GM08714 (cell line): ENCODE data around the gene HEG1.

Source experiments
- H3K4me3 ChIP-seq: fragments of 200-500 bp; sonication (Bioruptor generic); 2 replicates; pipeline ENCODE4 v1.5.1; 2014; ENCODE audit warnings: mild to moderate bottlenecking, low read length, inconsistent platforms
- ZNF274 ChIP-seq: IDR thresholded peaks from 2 replicates; pipeline ENCODE4 v1.6.1; 2012; ENCODE audit warnings: mild to moderate bottlenecking, low read depth, low read length

HEG1 gene

DNA sequence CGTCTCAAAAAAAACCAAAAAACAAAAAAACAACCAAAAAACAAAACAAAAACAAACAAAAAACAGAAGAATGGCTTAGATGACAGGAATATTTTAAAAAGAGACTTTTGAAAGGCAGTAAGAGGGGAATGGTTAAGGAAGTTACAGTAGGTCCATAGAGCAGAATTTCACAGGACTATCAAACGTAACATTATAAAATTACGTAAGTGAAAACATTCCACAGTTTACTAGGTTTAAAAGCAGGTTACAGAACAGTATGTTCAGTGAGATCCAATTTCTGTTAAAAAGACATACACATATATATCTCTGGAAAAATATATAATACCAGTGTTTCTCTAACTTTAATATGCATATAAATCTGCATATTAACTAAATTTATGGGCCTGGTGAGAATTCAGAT lies 71.0 kb downstream of the HEG1 start:
- TF ChIP-seq ZNF274 = no peak
- H3K4me3 ChIP-seq = no peak overlapping the region

DNA sequence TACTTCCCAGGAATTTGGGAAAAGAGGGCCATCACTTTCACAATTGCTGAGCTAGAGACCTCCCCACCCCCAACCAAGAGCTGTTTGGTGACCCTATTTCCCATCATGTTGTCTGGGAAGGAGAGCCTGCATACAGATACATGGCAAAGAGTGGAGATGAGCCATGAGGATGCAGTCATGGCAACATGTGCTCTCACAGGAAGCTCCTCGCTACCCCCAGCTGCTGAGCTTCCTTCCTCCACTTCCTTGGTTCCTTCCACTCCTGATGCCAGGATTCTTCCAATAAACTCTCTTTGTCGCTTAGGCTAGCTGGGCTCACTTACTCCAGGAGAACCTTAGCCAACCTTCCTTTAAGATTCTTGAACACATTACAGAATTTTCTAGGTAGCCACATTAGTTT lies 72.9 kb downstream of the HEG1 start:
- no peak for TF ChIP-seq ZNF274
- H3K4me3 ChIP-seq = no peak overlapping the region

DNA sequence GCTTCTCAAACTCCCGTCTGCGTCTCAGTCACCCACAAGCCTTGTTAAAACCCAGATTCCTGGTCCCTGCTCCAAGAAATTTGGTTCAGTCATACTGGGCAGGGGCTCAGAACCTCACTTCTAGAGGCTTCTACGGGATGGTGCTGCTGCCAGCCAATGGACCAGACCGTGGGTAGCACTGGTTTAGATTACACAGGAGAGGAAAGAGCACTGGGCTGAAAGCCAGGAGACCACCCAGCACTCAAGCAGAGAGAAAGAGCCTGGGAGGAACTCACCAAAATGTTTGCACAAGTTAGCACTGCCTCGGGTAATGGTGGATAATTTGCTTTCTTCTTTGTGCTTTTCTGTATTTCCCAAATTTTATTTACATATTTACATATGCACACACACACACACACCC lies 74.3 kb downstream of the HEG1 start:
- no peak for TF ChIP-seq ZNF274
- no peak overlapping the region for H3K4me3 ChIP-seq

DNA sequence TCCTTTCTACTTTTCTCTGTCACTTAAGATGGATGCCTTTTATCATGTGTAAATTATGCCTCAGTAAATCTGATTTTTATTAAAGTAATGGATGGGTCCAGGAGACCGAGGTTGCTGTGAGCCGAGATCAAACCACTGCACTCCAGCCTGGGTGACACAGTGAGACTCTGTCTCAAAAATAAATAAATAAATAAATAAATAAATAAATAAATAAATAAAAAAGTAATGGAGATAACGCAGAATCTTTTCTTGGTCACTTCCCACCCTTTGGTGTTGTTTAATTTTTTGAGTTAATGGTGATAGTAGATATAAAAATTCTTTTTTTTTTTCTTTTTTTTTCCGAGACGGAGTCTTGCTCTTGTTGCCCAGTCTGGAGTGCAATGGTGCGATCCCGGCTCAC lies 77.2 kb downstream of the HEG1 start:
- TF ChIP-seq ZNF274 = no peak
- no peak overlapping the region for H3K4me3 ChIP-seq

DNA sequence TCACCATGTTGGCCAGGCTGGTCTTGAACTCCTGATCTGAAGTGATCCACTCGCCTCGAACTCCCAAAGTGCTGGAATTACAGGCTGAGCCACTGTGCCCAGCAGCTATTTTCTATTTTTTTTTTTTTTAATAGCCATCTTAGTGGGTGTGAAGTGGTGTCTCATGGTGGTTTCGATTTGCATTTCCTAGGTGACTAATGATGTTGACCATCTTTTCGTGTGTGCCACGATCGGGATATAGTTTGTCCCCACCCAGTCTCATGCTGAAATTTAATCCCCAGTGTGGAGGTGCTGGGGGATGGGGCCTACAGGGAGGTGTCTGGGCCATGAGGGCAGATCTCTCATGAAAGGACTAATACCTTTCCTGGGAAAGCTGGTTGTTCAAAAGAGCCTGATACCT lies 79.4 kb downstream of the HEG1 start:
- no peak for TF ChIP-seq ZNF274
- H3K4me3 ChIP-seq = no peak overlapping the region

DNA sequence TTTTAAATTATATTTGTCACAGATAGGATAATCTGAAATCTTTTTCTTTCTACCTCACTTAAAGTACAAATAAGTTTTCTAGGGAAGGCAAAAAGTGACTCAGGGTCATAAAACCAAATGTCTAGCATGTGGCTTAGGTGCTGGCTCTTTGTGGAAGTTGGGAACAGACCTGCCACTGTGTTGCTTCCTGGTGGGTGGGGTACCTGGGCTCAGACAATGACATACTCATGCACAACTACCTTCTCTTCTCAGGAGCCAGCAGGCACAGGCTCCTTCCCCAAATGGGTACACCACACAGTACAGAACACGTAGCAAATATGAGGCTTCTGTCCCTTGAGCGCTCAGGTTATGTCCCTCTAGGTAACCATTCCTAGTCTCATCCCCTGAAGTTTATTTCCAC lies 81.1 kb downstream of the HEG1 start:
- no peak for TF ChIP-seq ZNF274
- no peak overlapping the region for H3K4me3 ChIP-seq

DNA sequence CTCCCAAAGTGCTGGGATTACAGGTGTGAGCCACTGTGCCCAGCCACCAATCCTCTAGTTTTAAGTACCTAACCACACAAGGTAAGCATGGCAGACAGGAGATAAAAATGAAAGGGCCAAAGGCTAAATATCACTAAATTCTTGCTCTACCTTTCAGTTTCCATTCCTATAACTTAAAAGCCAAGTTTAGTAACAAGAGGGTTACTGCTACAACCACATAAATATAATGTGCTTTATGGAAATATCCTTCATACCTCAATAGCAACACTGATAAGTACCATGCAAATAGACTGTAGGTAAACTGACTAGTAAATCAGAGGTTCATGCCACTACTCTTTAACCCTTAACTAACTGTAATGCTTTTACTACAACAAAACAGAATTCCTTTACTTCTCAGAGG lies 82.5 kb downstream of the HEG1 start:
- TF ChIP-seq ZNF274 = no peak
- no peak overlapping the region for H3K4me3 ChIP-seq

DNA sequence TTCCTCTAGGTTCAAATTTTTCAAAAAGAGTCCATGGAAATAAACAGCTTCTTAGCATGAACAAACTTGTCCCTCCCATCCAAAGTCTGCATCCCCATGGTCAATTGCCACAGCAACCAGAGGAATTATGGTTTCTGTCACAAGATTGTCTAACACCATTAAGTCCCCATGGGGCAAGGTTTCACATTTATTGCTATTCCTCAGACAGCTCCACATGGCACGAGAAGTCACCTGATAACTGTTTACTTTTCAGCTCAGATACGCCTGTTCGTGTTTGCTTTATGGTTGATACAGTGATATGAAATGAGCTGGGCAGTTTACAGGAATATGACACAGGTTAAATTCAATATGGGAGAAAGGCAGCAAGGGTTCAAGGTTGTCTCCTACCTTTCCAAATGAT lies 83.3 kb downstream of the HEG1 start:
- TF ChIP-seq ZNF274 = no peak
- no peak overlapping the region for H3K4me3 ChIP-seq

DNA sequence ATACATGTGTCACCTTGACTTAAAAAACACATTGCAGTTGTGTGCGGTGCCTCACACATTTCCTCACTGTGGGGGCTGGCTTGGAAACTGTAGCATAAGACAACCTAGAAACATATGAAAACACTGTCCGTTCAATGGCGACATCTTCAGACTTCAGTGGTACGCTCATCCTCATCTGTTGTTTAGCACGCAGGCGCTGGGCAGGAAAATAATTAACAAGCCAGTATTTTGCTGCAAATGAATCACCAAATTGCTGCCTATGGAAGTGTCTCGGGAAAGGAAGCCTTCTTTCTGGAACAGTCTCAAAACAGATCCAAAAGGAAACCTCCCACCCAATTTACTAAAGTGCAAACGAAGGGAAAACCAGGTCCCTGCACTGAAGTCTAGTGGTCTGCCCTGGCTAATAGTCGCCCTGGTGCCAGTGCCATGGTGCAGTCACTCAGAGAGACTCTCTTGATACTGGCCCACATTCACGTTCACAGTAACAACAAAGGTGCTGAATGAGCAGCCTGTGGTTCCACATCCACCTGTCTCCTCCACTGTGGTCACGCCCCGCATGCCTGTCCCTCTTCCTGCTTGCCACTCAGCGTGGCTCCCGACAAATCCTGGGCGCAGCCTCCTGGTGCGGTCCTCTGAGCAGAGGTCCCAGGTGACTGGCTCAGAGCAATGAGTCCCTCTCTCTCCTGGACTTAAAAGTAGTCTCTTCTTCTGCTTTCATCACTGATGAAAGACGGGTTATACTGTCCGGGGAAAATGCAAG lies 85.7 kb downstream of the HEG1 start:
- no peak for TF ChIP-seq ZNF274
- H3K4me3 ChIP-seq = no peak overlapping the region

DNA sequence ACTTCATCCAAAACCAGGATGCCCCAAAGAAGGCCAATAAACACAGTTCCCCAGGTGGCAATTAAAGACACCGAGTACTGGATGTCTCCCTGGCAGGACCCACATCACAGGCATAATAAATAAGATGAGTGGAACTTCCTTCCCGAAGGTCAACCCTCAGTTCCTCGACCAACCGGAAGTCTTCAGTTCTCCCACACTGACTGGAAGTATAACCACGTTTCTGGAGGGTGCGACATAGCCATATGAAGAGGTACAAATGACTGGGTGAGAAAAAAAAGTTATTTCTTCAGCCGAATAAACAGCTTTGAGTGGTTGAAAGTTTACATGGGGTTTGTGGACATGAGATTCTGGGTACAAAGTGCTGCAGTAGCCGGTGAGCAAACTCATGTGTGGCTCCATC lies 86.6 kb downstream of the HEG1 start:
- TF ChIP-seq ZNF274 = no peak

DNA sequence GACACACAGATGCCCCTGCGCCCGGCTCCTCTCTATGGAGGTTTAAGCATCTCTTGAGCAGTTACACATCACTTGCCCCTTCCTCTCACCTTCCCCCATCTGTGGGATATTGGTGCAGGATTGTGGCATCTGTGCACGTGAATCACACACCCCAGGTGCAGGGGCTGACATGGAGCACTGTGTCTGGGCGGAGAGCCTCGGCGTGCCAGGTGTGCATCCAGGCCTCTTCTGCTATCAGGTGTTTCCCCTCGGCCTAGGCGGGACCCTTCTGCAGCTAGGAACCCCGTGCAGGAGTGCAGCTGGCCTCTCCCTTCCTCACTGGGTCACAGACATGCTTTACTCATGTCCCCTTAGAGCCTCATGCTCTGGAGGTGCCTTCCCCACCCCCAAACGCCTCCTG lies 87.8 kb downstream of the HEG1 start:
- TF ChIP-seq ZNF274 = no peak
- no peak overlapping the region for H3K4me3 ChIP-seq

More for the DNA sequence above, 86.6 kb downstream of the HEG1 start:
- H3K4me3 ChIP-seq = no peak overlapping the region

DNA sequence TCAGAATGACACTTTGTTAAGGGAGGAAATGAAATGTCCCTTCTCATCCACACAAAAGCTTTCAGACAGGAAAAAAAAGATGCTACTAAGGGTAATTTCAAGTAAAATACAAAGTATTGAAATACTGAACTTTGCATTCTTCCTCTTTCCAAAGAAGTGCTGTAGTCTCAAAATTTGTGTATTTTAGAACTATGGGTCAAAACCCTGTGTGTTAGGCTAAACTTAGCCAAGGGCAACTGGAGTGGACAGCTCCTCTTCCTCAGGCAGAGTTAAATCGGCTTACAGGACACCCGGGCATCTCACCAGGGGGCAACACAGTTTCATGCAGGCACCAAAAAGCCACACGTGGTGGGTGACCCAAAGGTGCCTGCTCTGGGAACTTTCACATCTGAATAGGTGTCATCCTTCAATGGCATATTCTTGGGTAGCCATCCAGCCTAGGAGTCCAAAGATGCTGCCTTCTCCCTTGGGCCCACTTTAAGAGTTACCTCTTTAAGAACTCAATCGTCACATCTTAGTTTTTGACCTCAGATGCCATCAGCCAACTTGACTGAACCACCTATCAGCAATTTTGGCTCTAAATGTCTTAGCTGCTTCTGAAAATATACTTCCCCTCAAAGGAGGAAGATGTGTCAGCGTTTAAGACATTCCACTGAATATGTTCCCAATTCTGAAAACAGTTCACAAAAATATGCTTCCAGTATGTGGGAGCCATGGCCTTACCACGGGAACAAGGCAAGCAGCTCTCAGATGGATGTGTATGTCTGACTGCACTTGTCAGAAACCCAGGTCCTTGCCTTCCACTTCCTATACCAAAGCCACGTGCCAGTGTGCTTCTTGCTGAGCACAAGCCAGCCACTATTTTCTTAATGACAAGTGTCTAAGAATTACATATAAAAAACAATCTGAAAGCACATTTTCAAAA lies 89.0 kb downstream of the HEG1 start:
- no peak for TF ChIP-seq ZNF274
- H3K4me3 ChIP-seq = no peak overlapping the region

DNA sequence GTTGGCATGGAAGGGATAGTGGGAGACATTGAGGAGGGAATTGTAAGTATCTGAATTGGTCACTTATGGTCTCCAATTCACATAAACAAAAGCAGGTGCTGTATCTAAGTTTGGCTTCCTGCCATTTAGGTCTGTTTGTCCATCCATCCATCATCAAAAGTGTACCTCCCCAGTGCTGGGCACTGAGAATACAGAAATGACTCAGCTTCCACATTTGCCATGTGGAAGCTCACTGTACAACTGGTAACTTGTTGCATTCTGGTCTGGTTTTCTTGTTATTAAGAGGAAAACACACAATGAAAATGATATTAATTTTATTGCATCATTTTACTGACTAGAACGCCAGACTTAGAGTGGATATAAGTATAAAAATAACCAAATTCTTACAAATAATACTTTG lies 90.4 kb downstream of the HEG1 start:
- no peak overlapping the region for H3K4me3 ChIP-seq
- no peak for TF ChIP-seq ZNF274

DNA sequence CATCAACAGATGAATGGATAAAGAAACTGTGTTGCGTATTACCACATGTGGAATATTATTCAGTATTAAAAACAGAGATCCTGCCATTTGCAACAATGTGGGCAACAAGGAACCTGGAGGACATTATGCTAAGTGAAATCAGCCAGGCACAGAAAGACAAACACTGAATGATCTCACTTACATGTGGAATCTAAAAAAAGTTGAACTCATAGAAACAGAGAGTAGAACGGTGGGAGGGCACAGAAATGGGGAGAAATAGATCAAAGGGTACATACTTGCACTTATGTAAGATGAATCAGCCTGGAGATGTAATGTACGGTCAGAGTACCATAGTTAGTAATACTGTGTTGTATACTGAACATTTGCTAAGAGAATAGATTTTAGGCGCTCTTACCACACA lies 91.4 kb downstream of the HEG1 start:
- H3K4me3 ChIP-seq = no peak overlapping the region
- TF ChIP-seq ZNF274 = no peak

DNA sequence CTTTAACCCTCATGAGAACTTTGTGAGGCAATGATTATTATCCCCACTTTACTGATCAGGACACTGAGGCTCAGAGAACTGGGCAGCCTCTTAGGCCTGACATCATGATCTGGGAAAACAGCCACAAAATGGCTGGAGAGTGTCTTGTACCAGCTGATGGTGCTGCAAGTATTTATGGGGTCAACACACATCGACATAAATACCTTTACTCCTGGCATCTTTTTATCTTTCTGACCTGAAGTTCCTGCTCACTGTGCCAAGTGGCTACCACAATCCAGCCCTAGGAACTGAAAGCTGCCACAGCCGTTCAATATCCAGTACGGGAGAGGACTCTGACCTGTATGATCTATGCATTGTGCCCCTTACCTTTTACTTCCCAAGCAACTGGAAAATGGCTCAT lies 92.0 kb downstream of the HEG1 start:
- no peak for TF ChIP-seq ZNF274
- H3K4me3 ChIP-seq = no peak overlapping the region
